HepG2 (cell line): ENCODE results near the gene SMOC1. TPM values are rescaled to one million over a fixed set of nuclear protein-coding genes. Genes with fewer than 3 reads are reported as not detected.

ENCODE experiments used
- ATAC-seq: fragments of 200-7000 bp; cut with Tn5 transposase; 3 replicates; pipeline ENCODE4 v1.9.1; 2020; ENCODE audit warnings: mild to moderate bottlenecking, moderate library complexity
- BruUV-seq: library from RNA; stranded (reverse); fragments of 400-500 nt; replicated peaks from 2 replicates; lab custom pipeline; 2021; lab: Mats Ljungman, UMichigan
- CTCF ChIA-PET: fragments of 300-600 bp; formaldehyde crosslinking; extraction: SDS; loops from one replicate; lab custom pipeline; 2021; ENCODE audit warnings: low total read pairs, inconsistent platforms, low intra/inter-chr PET ratio; lab: Yijun Ruan, JAX
- POLR2A ChIA-PET: fragments of 350-600 bp; sonication (Branson Sonifier 250); formaldehyde crosslinking; loops from one replicate; lab custom pipeline; 2020; ENCODE audit warnings: antibody characterized with exemption, inconsistent platforms; lab: Yijun Ruan, JAX
- DNase-seq: peaks from one replicate; pipeline ENCODE4 v3.0.0-alpha.2; 2015; ENCODE audit warnings: low spot score
- FAIRE-seq: peaks from 3 replicates; lab custom pipeline; 2011; peaks lifted over from hg19 to GRCh38; lab: Jason Lieb, UNC
- H2AFZ ChIP-seq: one replicate; pipeline ENCODE4 v1.6.1; 2011; ENCODE audit warnings: low read length, inconsistent platforms
- H3K27ac ChIP-seq: fragments of 300-600 bp; 3 replicates; pipeline ENCODE4 v1.8.0; 2011; ENCODE audit warnings: mixed run types, mild to moderate bottlenecking, mixed read lengths, low read length, inconsistent platforms; ENCODE audit not compliant: insufficient read depth; ENCODE audit errors: extremely low read length
- H3K27me3 ChIP-seq, 2 experiments: fragments of 200-600 bp in 1 of 2; 2 replicates in 1 of 2; 3 replicates in 1 of 2; pipeline versions ENCODE4 v1.6.0 to v1.8.0; 2011; ENCODE audit warnings: low read length in 2 of 2, mild to moderate bottlenecking in 2 of 2, moderate library complexity in 2 of 2, inconsistent platforms in 1 of 2; ENCODE audit not compliant: insufficient read depth in 2 of 2, control insufficient read depth in 1 of 2
- H3K36me3 ChIP-seq, 2 experiments: fragments of 200-600 bp in 1 of 2; replicated peaks in 1 of 2; 2 replicates in 1 of 2; 3 replicates in 1 of 2; pipeline versions ENCODE4 v1.5.1 to v1.8.0; 2011; ENCODE audit warnings: low read length in 2 of 2, inconsistent platforms in 1 of 2; ENCODE audit not compliant: insufficient read depth in 2 of 2, control insufficient read depth in 1 of 2
- H3K4me1 ChIP-seq: 2 replicates; pipeline ENCODE4 v1.5.1; 2012; ENCODE audit warnings: low read length, inconsistent platforms; ENCODE audit not compliant: insufficient read depth
- H3K4me2 ChIP-seq: 2 replicates; pipeline ENCODE4 v1.6.0; 2011; ENCODE audit warnings: low read depth, low read length, inconsistent platforms
- H3K4me3 ChIP-seq, 3 experiments: fragments of 200-600 bp in 1 of 3; sonication (generic), shearing (Covaris generic) in 1 of 3; replicated peaks in 1 of 3; 2 replicates each; pipeline ENCODE4 v1.5.1; 2011 to 2016; ENCODE audit warnings: low read length in 3 of 3, inconsistent platforms in 2 of 3, low read depth in 2 of 3, mild to moderate bottlenecking in 2 of 3, control low read depth in 1 of 3, mixed read lengths in 1 of 3; ENCODE audit not compliant: insufficient read depth in 1 of 3
- H3K79me2 ChIP-seq: one replicate; pipeline ENCODE4 v1.6.1; 2011; ENCODE audit warnings: low read length, inconsistent platforms; ENCODE audit not compliant: insufficient read depth
- H3K9ac ChIP-seq: 2 replicates; pipeline ENCODE4 v1.6.0; 2011; ENCODE audit warnings: mild to moderate bottlenecking, low read depth, low read length, inconsistent platforms; ENCODE audit not compliant: insufficient read depth
- H3K9me3 ChIP-seq: 2 replicates; pipeline ENCODE4 v1.5.1; 2012; ENCODE audit warnings: mild to moderate bottlenecking, low read length
- H4K20me1 ChIP-seq: 2 replicates; pipeline ENCODE4 v1.6.0; 2011; ENCODE audit warnings: inconsistent platforms, mild to moderate bottlenecking, low read length, moderate library complexity; ENCODE audit not compliant: insufficient read depth
- KLF11 ChIP-seq: IDR thresholded peaks from 2 replicates; pipeline ENCODE4 v1.6.1; 2016; ENCODE audit warnings: missing compliant biosample characterization
- LCORL ChIP-seq, 2 experiments: fragments of 450-650 bp in 1 of 2; sonication (generic) in 1 of 2; formaldehyde crosslinking in 1 of 2; IDR thresholded peaks; 2 replicates each; pipeline versions ENCODE4 v1.5.0 to v1.6.1; 2017 to 2020; ENCODE audit warnings: antibody characterized with exemption in 1 of 2, missing genetic modification reagents in 1 of 2
- RFX5 ChIP-seq: IDR thresholded peaks from 2 replicates; pipeline ENCODE4 v1.6.1; 2011; ENCODE audit warnings: low read depth, low read length, improper control_type of control experiment
- TAF15 ChIP-seq: fragments of 200-400 bp; formaldehyde crosslinking; IDR thresholded peaks from one replicate; pipeline ENCODE4 v1.6.1; 2018; ENCODE audit warnings: mild to moderate bottlenecking, low read depth, low read length; ENCODE audit not compliant: poor library complexity, severe bottlenecking
- ZFP36L2 ChIP-seq: sonication (generic); formaldehyde crosslinking; IDR thresholded peaks from 2 replicates; pipeline ENCODE4 v1.4.0; 2020; ENCODE audit warnings: missing genetic modification reagents
- WGBS: methylation state at CpG from one replicate; pipeline ENCODE4 v1.1.6; 2017; ENCODE audit warnings: low lambda C conversion rate; 5-methylcytosine and 5-hydroxymethylcytosine counted together
- in situ Hi-C: cut with HindIII; loops from 2 replicates; pipeline ENCODE4 v1.10.0; 2017; ENCODE audit warnings: low pct_unique_long_range_greater_than_20kb; ENCODE audit not compliant: extremely low pct_ligation_motif_present
- intact Hi-C: fragments of 100-400 bp; cut with micrococcal nuclease; formaldehyde crosslinking; loops from one replicate; pipeline ENCODE4 v1.10.0; 2022; ENCODE audit not compliant: unreplicated experiment
- polyA plus RNA-seq, 8 experiments: library from polyadenylated mRNA; depleted of rRNA in 3 of 8; stranded (reverse) in 7 of 8; unstranded in 1 of 8; fragments of >200 nt; fragmentation: Illumina TruSeq in 4 of 8; extraction: Trizol in 4 of 8; gene quantifications; 2 replicates each; pipeline versions ENCODE4 v1.2.1 to v1.2.3, GENCODE V29; 2011 to 2016; ENCODE audit warnings: low read depth in 4 of 8, missing spikeins in 1 of 8, mixed read lengths in 1 of 8; ENCODE audit not compliant: insufficient read depth in 1 of 8
- total RNA-seq, 5 experiments: library from RNA; depleted of rRNA; stranded (reverse); fragments of >200 nt; fragmentation: Illumina TruSeq; extraction: Trizol; gene quantifications; 2 replicates each; pipeline ENCODE4 v1.2.3, GENCODE V29; 2016; ENCODE audit warnings: low read depth in 1 of 5
- TF ChIP-seq, protein P1 (sequence below): sonication (generic); formaldehyde crosslinking; IDR thresholded peaks from 2 replicates; pipeline ENCODE4 v1.4.0; 2020; ENCODE audit warnings: low read depth, mild to moderate bottlenecking, missing genetic modification reagents
- TF ChIP-seq, protein P2 (sequence below): sonication (generic); formaldehyde crosslinking; IDR thresholded peaks from 2 replicates; pipeline ENCODE4 v1.9.0; 2021; ENCODE audit warnings: mild to moderate bottlenecking, missing genetic modification reagents
- TF ChIP-seq, protein P3 (sequence below): sonication (generic); formaldehyde crosslinking; IDR thresholded peaks from 2 replicates; pipeline ENCODE4 v1.4.0; 2020; ENCODE audit warnings: missing genetic modification reagents, borderline replicate concordance

SMOC1 gene
- total and polyA plus RNA-seq, 2 of the 13 experiments (the other 11 are each of a cell fraction or from before 2014, with no cell fraction given): 17.8 to 35.6 TPM

DNA sequence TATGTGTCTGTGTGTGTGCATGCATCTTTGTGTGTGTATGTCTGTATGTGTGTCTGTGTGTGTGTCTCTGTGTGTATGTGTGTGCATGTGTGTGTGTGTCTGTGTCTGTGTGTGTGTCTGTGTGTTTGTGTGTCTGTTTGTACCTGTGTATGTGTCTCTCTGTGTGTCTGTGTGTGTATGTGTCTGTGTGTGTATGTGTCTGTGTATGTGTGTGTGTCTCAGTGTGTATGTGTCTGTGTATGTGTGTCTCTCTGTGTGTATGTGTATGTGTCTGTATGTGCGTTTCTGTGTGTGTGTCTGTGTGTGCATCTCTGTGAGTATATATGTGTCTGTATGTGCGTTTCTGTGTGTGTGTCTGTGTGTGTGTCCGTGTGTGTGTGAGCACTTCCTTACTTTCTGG lies 39.6 kb upstream of the SMOC1 start:
- H3K4me2 ChIP-seq: no peak overlapping the region
- no peaks in the 10 kb centered on the region for H3K9me3 ChIP-seq
- no peak overlapping the region for H2AFZ ChIP-seq
- H3K4me3 ChIP-seq: no peak overlapping the region
- H3K27ac ChIP-seq: no peak overlapping the region
- peaks cover 52% of the 10 kb centered on the region for H3K4me1 ChIP-seq
- H4K20me1 ChIP-seq: no peaks in the 10 kb centered on the region
- FAIRE-seq (no peak), ATAC-seq (no peak), DNase-seq (no peak)
- intact Hi-C loops (no loop called here), in situ Hi-C loops (no loop called here)
- 52% methylated on average over 3 of the region's 3 CpGs for WGBS
- BruUV-seq: no TSS peak
- POLR2A ChIA-PET: no interaction called here
- no peak overlapping the region for H3K9ac ChIP-seq
- no peaks in the 10 kb centered on the region for H3K79me2 ChIP-seq
- H3K36me3 ChIP-seq: no peaks in the 10 kb centered on the region
- CTCF ChIA-PET: no interaction called here
- H3K27me3 ChIP-seq: peaks cover 0 to 4% of the 10 kb centered on the region in 2 experiments; a peak in 1 of 5 replicates
- TF ChIP-seq ZFP36L2 (CRISPR knock-in tag): no peak
- TF ChIP-seq TAF15: no peak
- TF ChIP-seq, protein P1, sequence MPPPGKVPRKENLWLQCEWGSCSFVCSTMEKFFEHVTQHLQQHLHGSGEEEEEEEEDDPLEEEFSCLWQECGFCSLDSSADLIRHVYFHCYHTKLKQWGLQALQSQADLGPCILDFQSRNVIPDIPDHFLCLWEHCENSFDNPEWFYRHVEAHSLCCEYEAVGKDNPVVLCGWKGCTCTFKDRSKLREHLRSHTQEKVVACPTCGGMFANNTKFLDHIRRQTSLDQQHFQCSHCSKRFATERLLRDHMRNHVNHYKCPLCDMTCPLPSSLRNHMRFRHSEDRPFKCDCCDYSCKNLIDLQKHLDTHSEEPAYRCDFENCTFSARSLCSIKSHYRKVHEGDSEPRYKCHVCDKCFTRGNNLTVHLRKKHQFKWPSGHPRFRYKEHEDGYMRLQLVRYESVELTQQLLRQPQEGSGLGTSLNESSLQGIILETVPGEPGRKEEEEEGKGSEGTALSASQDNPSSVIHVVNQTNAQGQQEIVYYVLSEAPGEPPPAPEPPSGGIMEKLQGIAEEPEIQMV (CRISPR knock-in tag): no peak
- TF ChIP-seq, protein P2, sequence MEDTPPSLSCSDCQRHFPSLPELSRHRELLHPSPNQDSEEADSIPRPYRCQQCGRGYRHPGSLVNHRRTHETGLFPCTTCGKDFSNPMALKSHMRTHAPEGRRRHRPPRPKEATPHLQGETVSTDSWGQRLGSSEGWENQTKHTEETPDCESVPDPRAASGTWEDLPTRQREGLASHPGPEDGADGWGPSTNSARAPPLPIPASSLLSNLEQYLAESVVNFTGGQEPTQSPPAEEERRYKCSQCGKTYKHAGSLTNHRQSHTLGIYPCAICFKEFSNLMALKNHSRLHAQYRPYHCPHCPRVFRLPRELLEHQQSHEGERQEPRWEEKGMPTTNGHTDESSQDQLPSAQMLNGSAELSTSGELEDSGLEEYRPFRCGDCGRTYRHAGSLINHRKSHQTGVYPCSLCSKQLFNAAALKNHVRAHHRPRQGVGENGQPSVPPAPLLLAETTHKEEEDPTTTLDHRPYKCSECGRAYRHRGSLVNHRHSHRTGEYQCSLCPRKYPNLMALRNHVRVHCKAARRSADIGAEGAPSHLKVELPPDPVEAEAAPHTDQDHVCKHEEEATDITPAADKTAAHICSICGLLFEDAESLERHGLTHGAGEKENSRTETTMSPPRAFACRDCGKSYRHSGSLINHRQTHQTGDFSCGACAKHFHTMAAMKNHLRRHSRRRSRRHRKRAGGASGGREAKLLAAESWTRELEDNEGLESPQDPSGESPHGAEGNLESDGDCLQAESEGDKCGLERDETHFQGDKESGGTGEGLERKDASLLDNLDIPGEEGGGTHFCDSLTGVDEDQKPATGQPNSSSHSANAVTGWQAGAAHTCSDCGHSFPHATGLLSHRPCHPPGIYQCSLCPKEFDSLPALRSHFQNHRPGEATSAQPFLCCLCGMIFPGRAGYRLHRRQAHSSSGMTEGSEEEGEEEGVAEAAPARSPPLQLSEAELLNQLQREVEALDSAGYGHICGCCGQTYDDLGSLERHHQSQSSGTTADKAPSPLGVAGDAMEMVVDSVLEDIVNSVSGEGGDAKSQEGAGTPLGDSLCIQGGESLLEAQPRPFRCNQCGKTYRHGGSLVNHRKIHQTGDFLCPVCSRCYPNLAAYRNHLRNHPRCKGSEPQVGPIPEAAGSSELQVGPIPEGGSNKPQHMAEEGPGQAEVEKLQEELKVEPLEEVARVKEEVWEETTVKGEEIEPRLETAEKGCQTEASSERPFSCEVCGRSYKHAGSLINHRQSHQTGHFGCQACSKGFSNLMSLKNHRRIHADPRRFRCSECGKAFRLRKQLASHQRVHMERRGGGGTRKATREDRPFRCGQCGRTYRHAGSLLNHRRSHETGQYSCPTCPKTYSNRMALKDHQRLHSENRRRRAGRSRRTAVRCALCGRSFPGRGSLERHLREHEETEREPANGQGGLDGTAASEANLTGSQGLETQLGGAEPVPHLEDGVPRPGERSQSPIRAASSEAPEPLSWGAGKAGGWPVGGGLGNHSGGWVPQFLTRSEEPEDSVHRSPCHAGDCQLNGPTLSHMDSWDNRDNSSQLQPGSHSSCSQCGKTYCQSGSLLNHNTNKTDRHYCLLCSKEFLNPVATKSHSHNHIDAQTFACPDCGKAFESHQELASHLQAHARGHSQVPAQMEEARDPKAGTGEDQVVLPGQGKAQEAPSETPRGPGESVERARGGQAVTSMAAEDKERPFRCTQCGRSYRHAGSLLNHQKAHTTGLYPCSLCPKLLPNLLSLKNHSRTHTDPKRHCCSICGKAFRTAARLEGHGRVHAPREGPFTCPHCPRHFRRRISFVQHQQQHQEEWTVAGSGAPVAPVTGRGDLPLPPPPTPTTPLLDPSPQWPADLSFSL (CRISPR knock-in tag): peak; percentile 76; the same call in 1 of the 2 replicates
- TF ChIP-seq, protein P3, sequence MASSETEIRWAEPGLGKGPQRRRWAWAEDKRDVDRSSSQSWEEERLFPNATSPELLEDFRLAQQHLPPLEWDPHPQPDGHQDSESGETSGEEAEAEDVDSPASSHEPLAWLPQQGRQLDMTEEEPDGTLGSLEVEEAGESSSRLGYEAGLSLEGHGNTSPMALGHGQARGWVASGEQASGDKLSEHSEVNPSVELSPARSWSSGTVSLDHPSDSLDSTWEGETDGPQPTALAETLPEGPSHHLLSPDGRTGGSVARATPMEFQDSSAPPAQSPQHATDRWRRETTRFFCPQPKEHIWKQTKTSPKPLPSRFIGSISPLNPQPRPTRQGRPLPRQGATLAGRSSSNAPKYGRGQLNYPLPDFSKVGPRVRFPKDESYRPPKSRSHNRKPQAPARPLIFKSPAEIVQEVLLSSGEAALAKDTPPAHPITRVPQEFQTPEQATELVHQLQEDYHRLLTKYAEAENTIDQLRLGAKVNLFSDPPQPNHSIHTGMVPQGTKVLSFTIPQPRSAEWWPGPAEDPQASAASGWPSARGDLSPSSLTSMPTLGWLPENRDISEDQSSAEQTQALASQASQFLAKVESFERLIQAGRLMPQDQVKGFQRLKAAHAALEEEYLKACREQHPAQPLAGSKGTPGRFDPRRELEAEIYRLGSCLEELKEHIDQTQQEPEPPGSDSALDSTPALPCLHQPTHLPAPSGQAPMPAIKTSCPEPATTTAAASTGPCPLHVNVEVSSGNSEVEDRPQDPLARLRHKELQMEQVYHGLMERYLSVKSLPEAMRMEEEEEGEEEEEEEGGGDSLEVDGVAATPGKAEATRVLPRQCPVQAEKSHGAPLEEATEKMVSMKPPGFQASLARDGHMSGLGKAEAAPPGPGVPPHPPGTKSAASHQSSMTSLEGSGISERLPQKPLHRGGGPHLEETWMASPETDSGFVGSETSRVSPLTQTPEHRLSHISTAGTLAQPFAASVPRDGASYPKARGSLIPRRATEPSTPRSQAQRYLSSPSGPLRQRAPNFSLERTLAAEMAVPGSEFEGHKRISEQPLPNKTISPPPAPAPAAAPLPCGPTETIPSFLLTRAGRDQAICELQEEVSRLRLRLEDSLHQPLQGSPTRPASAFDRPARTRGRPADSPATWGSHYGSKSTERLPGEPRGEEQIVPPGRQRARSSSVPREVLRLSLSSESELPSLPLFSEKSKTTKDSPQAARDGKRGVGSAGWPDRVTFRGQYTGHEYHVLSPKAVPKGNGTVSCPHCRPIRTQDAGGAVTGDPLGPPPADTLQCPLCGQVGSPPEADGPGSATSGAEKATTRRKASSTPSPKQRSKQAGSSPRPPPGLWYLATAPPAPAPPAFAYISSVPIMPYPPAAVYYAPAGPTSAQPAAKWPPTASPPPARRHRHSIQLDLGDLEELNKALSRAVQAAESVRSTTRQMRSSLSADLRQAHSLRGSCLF (CRISPR knock-in tag): no peak
- no peak for TF ChIP-seq RFX5
- 0 out of 2 replicates have a peak, but pooled peaks have one; percentile 24 for TF ChIP-seq LCORL (IDR thresholded peaks at IDR 0.05)
- no peak for TF ChIP-seq LCORL (CRISPR knock-in tag; IDR thresholded peaks at IDR 0.05)
- no peak for TF ChIP-seq KLF11 (CRISPR knock-in tag)
